Measurements from ENCODE around the gene DMRTA1. TPM values are rescaled to one million over a fixed set of nuclear protein-coding genes. Genes with fewer than 3 reads are reported as not detected.

The DMRTA1 gene
- total RNA-seq, 1 experiment from 2014 or later: not detected

- Histone ChIP-seq H3K4me2 (ENCODE audit: low read length) (no peak overlapping the region), H3K9me2 (ENCODE audit: insufficient read depth) (no peaks in the 10 kb centered on the region), H3K36me3 (ENCODE audit: control insufficient read depth in 1 of 2, insufficient read depth in 2 of 2, low read length in 2 of 2) (no peaks in the 10 kb centered on the region), H4K20me1 (ENCODE audit: insufficient read depth) (no peaks in the 10 kb centered on the region), H3K4me3 (replicated peaks in 1 of 2; ENCODE audit: low read depth in 1 of 2, low read length in 2 of 2) (no peak overlapping the region), H3K27me3 (ENCODE audit: insufficient read depth, low read length) (peaks cover 12% of the 10 kb centered on the region), H3K9me3 (ENCODE audit: control insufficient read depth in 1 of 2, insufficient read depth in 1 of 2, low read depth in 1 of 2, low read length in 2 of 2) (no peaks in the 10 kb centered on the region), H3K4me1 (ENCODE audit: control insufficient read depth in 1 of 2, insufficient read depth in 2 of 2, low read length in 2 of 2) (no peaks in the 10 kb centered on the region), H2AFZ (ENCODE audit: low read depth, low read length, poor library complexity, severe bottlenecking) (no peak overlapping the region), H3K27ac (ENCODE audit: low read depth, low read length) (no peak overlapping the region), H3K9ac (ENCODE audit: low read length) (no peak overlapping the region), H3K79me2 (ENCODE audit: insufficient read depth, low read length) (no peaks in the 10 kb centered on the region)
- BruUV-seq (replicated peaks): no TSS peak
- RAD21 ChIA-PET (ENCODE audit: low non-redundant PET in 1 of 2, low total read pairs in 2 of 2, uncharacterized antibody in 2 of 2, unreplicated experiment in 2 of 2): no interaction called here
- CTCF ChIA-PET: interaction anchor here (0.8 to 1.6 kb wide), 2 partner anchors 12 to 151 kb away, joined by 3 to 4 read pairs; no protein-coding TSS in a partner anchor
- intact Hi-C loops (cut with micrococcal nuclease): no loop called here
- ATAC-seq (peak; percentile 63; the same call in 1 of the 2 replicates), DNase-seq (ENCODE audit: low read depth, low spot score) (no peak)
- TF ChIP-seq CTCF (IDR thresholded peaks at IDR 0.05 in 2 of 3, conservative IDR thresholded peaks at IDR 0.05 in 1 of 3; ENCODE audit: borderline replicate concordance in 1 of 3, insufficient read depth in 1 of 3, low read depth in 2 of 3, low read length in 2 of 3): peak in 2 of 3 experiments; percentile 24 to 34; a peak in 2 of 6 replicates
- no peak for TF ChIP-seq SRF (IDR thresholded peaks at IDR 0.05; ENCODE audit: low read depth)
- POLR2A ChIA-PET: no interaction called here
These were observed 10.8 kb downstream of the DMRTA1 start for GRCh38 chr9:22457448-22457847.

- CTCF ChIA-PET: interaction anchor here (1.7 kb wide), 1 partner anchor 11 kb away, joined by 6 read pairs; no protein-coding TSS in a partner anchor
- Histone ChIP-seq H3K4me2 (ENCODE audit: low read length) (no peak overlapping the region), H3K27me3 (ENCODE audit: insufficient read depth, low read length) (peaks cover 41% of the 10 kb centered on the region), H3K4me3 (replicated peaks in 1 of 2; ENCODE audit: low read depth in 1 of 2, low read length in 2 of 2) (no peak overlapping the region), H3K9me3 (ENCODE audit: control insufficient read depth in 1 of 2, insufficient read depth in 1 of 2, low read depth in 1 of 2, low read length in 2 of 2) (no peaks in the 10 kb centered on the region), H3K36me3 (ENCODE audit: control insufficient read depth in 1 of 2, insufficient read depth in 2 of 2, low read length in 2 of 2) (no peaks in the 10 kb centered on the region), H3K9ac (ENCODE audit: low read length) (no peak overlapping the region), H3K27ac (ENCODE audit: low read depth, low read length) (no peak overlapping the region), H3K9me2 (ENCODE audit: insufficient read depth) (no peaks in the 10 kb centered on the region), H3K4me1 (ENCODE audit: control insufficient read depth in 1 of 2, insufficient read depth in 2 of 2, low read length in 2 of 2) (no peaks in the 10 kb centered on the region), H4K20me1 (ENCODE audit: insufficient read depth) (no peaks in the 10 kb centered on the region), H3K79me2 (ENCODE audit: insufficient read depth, low read length) (no peaks in the 10 kb centered on the region), H2AFZ (ENCODE audit: low read depth, low read length, poor library complexity, severe bottlenecking) (no peak overlapping the region)
- intact Hi-C loops (cut with micrococcal nuclease): no loop called here
- no TSS peak for BruUV-seq (replicated peaks)
- RAD21 ChIA-PET (ENCODE audit: low non-redundant PET in 1 of 2, low total read pairs in 2 of 2, uncharacterized antibody in 2 of 2, unreplicated experiment in 2 of 2): no interaction called here
- POLR2A ChIA-PET: no interaction called here
- no peak for ATAC-seq
- no peak for DNase-seq (ENCODE audit: low read depth, low spot score)
- TF ChIP-seq ZNF274 (IDR thresholded peaks at IDR 0.05; ENCODE audit: low read depth, low read length) (no peak), YY1 (IDR thresholded peaks at IDR 0.05; ENCODE audit: extremely low read depth, insufficient replicate concordance, low read depth, low read length) (no peak), CBX3 (IDR thresholded peaks at IDR 0.05; ENCODE audit: low read depth) (no peak), SP1 (IDR thresholded peaks at IDR 0.05; ENCODE audit: low read depth) (no peak), SRF (IDR thresholded peaks at IDR 0.05; ENCODE audit: low read depth) (no peak), JUND (IDR thresholded peaks at IDR 0.05) (no peak), SIN3A (IDR thresholded peaks at IDR 0.05; ENCODE audit: low read depth) (no peak), EZH2 (IDR thresholded peaks at IDR 0.05) (no peak), MAX (IDR thresholded peaks at IDR 0.05) (no peak), REST (IDR thresholded peaks at IDR 0.05; ENCODE audit: low read depth) (no peak), CEBPB (IDR thresholded peaks at IDR 0.05; ENCODE audit: low read depth) (no peak), ZFX (IDR thresholded peaks at IDR 0.05) (no peak), EZH2phosphoT487 (IDR thresholded peaks at IDR 0.05; ENCODE audit: borderline replicate concordance) (no peak)
These were observed 16.6 kb downstream of the DMRTA1 start for GRCh38 chr9:22463205-22463604.

Measured in HCT116 (cell line).